B cell (primary cell): ENCODE measurements around the gene TMEM116. TPM values are rescaled to one million over a fixed set of nuclear protein-coding genes. Genes with fewer than 3 reads are reported as not detected.

Experiments
- ATAC-seq: fragments of 200-7000 bp; cut with Tn5 transposase; one replicate; pipeline ENCODE4 v1.10.0; 2021; ENCODE audit warnings: low read depth, mild to moderate bottlenecking, moderate number of reproducible peaks, moderate library complexity
- CTCF ChIA-PET: fragments of 350-600 bp; sonication (Branson Sonifier 250); formaldehyde crosslinking; loops from one replicate; lab custom pipeline; 2021; ENCODE audit warnings: antibody characterized with exemption, inconsistent platforms; lab: Charles Lee
- POLR2A ChIA-PET: fragments of 350-600 bp; sonication (Branson Sonifier 250); formaldehyde crosslinking; loops from one replicate; lab custom pipeline; 2021; ENCODE audit warnings: antibody characterized with exemption; lab: Charles Lee
- DNase-seq: peaks from one replicate; pipeline ENCODE4 v3.0.0; 2013
- H2AFZ ChIP-seq: 2 replicates; pipeline ENCODE4 v1.6.1; 2012; ENCODE audit warnings: mild to moderate bottlenecking, low read depth, low read length; ENCODE audit not compliant: insufficient read depth, poor library complexity, severe bottlenecking
- H3K27ac ChIP-seq, 2 donors: 1 replicate in 1 of 2; 2 replicates in 1 of 2; pipeline ENCODE4 v1.5.1; 2012 to 2013; ENCODE audit warnings: low read length in 2 of 2, mild to moderate bottlenecking in 2 of 2, moderate library complexity in 1 of 2
- H3K27me3 ChIP-seq, 4 experiments: fragments of 200-600 bp in 1 of 4; sonication (generic) in 1 of 4; replicated peaks in 1 of 4; 1 replicate in 2 of 4; 2 replicates in 2 of 4; pipeline versions ENCODE4 v1.6.1 to v1.7.0; 2013 to 2016; ENCODE audit warnings: low read length in 3 of 4, mild to moderate bottlenecking in 2 of 4, mixed read lengths in 1 of 4, moderate library complexity in 1 of 4; ENCODE audit not compliant: insufficient read depth in 4 of 4, control insufficient read depth in 3 of 4; ENCODE audit errors: control extremely low read depth in 1 of 4
- H3K36me3 ChIP-seq, 2 experiments: replicated peaks in 1 of 2; 1 replicate in 1 of 2; 2 replicates in 1 of 2; pipeline versions ENCODE4 v1.6.1 to v1.7.1; 2013; ENCODE audit warnings: low read length in 1 of 2; ENCODE audit not compliant: insufficient read depth in 2 of 2, control insufficient read depth in 1 of 2; ENCODE audit errors: control extremely low read depth in 1 of 2, extremely low read depth in 1 of 2
- H3K4me1 ChIP-seq, 2 donors: fragments of 200-600 bp in 1 of 2; sonication (generic) in 1 of 2; 1 replicate in 1 of 2; 2 replicates in 1 of 2; pipeline versions ENCODE4 v1.5.1 to v1.6.1; 2013 to 2017; ENCODE audit warnings: low read length in 2 of 2; ENCODE audit not compliant: control insufficient read depth in 2 of 2, insufficient read depth in 2 of 2
- H3K4me2 ChIP-seq: replicated peaks from 2 replicates; pipeline ENCODE3; 2012; ENCODE audit warnings: mild to moderate bottlenecking, low read depth, low read length; ENCODE audit not compliant: poor library complexity, severe bottlenecking
- H3K4me3 ChIP-seq, 5 experiments: fragments of 200-600 bp in 1 of 5; sonication (generic) in 1 of 5; 1 replicate in 3 of 5; 2 replicates in 2 of 5; pipeline versions ENCODE4 v1.5.1 to v1.7.0; 2011 to 2016; ENCODE audit warnings: low read length in 4 of 5, mild to moderate bottlenecking in 4 of 5, low read depth in 2 of 5, control low read depth in 1 of 5, moderate library complexity in 1 of 5; ENCODE audit not compliant: insufficient read depth in 1 of 5; ENCODE audit errors: control extremely low read depth in 1 of 5, extremely low read depth in 1 of 5
- H3K79me2 ChIP-seq: fragments of 200-600 bp; sonication (generic); one replicate; pipeline ENCODE4 v1.6.0; 2016; ENCODE audit warnings: low read length; ENCODE audit not compliant: control insufficient read depth, insufficient read depth
- H3K9ac ChIP-seq: fragments of 200-600 bp; sonication (generic); 2 replicates; pipeline ENCODE4 v1.6.1; 2017; ENCODE audit warnings: mild to moderate bottlenecking, low read length, moderate library complexity
- H3K9me3 ChIP-seq, 3 donors: one replicate each; pipeline versions ENCODE4 v1.6.1 to v1.7.1; 2013; ENCODE audit warnings: low read length in 2 of 3; ENCODE audit not compliant: control insufficient read depth in 2 of 3, insufficient read depth in 1 of 3; ENCODE audit errors: control extremely low read depth in 1 of 3
- H4K20me1 ChIP-seq: 2 replicates; pipeline ENCODE4 v1.6.0; 2012; ENCODE audit warnings: mild to moderate bottlenecking, low read length; ENCODE audit not compliant: insufficient read depth, control insufficient read depth, poor library complexity, severe bottlenecking
- H3K27ac Mint-ChIP-seq: one replicate; pipeline ENCODE4 v1.8.0; 2021; ENCODE audit warnings: mixed read lengths
- H3K27me3 Mint-ChIP-seq: one replicate; pipeline ENCODE4 v1.8.0; 2021; ENCODE audit warnings: mixed read lengths
- H3K4me1 Mint-ChIP-seq: one replicate; pipeline ENCODE4 v1.8.0; 2021; ENCODE audit warnings: mixed read lengths
- H3K4me3 Mint-ChIP-seq: one replicate; pipeline ENCODE4 v1.8.0; 2021; ENCODE audit warnings: mixed read lengths
- H3K9me3 Mint-ChIP-seq: one replicate; pipeline ENCODE4 v1.8.0; 2022; ENCODE audit warnings: mixed read lengths; ENCODE audit not compliant: insufficient read depth
- CTCF ChIP-seq: fragments of 200-600 bp; IDR thresholded peaks from one replicate; pipeline ENCODE4 v1.8.0; 2022; ENCODE audit warnings: antibody characterized with exemption, mild to moderate bottlenecking
- EZH2 ChIP-seq: IDR thresholded peaks from 2 replicates; pipeline ENCODE4 v1.6.1; 2012; ENCODE audit warnings: borderline replicate concordance, low read depth, mild to moderate bottlenecking, moderate library complexity, low read length; ENCODE audit not compliant: insufficient read depth, poor library complexity, severe bottlenecking
- WGBS: methylation state at CpG from one replicate; pipeline ENCODE4 v1.1.5; 2013; ENCODE audit warnings: missing lambda C conversion rate; ENCODE audit not compliant: insufficient coverage; 5-methylcytosine and 5-hydroxymethylcytosine counted together
- intact Hi-C: fragments of 100-400 bp; cut with micrococcal nuclease; formaldehyde crosslinking; loops from one replicate; pipeline ENCODE4 v1.10.0; 2022
- polyA plus RNA-seq: library from polyadenylated mRNA; depleted of rRNA; stranded (reverse); fragments of >200 nt; gene quantifications from 2 replicates; pipeline ENCODE4 v1.2.3, GENCODE V29; 2012
- total RNA-seq, 2 donors: library from RNA; stranded (reverse); fragments of 120-200 nt in 1 of 2; gene quantifications; 1 replicate in 1 of 2; 2 replicates in 1 of 2; pipeline versions ENCODE4 v1.2.3 to v1.2.4, GENCODE V29; 2013 to 2022

TMEM116 gene
- total and polyA plus RNA-seq, 2 donors (not counting 1 experiment from before 2014, with no cell fraction given), result 7.9 to 11.7 TPM

GRCh38 chr12:112005419-112006395, 7.3 kb downstream of the TMEM116 start:
- H3K79me2 ChIP-seq, result peaks cover 2% of the 10 kb centered on the region
- peaks cover 23 to 28% of the 10 kb centered on the region in 2 donors for H3K4me1 ChIP-seq
- Mint-ChIP-seq H3K27me3 (no peaks in the 10 kb centered on the region), H3K9me3 (no peaks in the 10 kb centered on the region), H3K4me3 (no peak overlapping the region), H3K27ac (no peak overlapping the region), H3K4me1 (peaks cover 29% of the 10 kb centered on the region)
- H3K9ac ChIP-seq, result no peak overlapping the region
- 97% methylated on average over 3 of the region's 6 CpGs for WGBS
- intact Hi-C loops, result no loop called here
- CTCF ChIA-PET, result interaction anchor here (0.5 kb wide), 1 partner anchor 168 kb away, joined by 3 read pairs; no protein-coding TSS in a partner anchor
- peaks cover 14% of the 10 kb centered on the region for H4K20me1 ChIP-seq
- no peaks in the 10 kb centered on the region for H3K27me3 ChIP-seq
- DNase-seq (no peak), ATAC-seq (no peak)
- no peak overlapping the region for H3K27ac ChIP-seq
- no peak overlapping the region for H3K4me2 ChIP-seq
- H3K36me3 ChIP-seq, result peaks cover 0 to 4% of the 10 kb centered on the region in 2 experiments
- H2AFZ ChIP-seq, result no peak overlapping the region
- H3K9me3 ChIP-seq, result no peaks in the 10 kb centered on the region
- H3K4me3 ChIP-seq, result no peak overlapping the region
- POLR2A ChIA-PET, result no interaction called here
- no peak for TF ChIP-seq EZH2
- TF ChIP-seq CTCF, result no peak

- H3K4me3 ChIP-seq, result no peak overlapping the region
- peaks cover 24 to 32% of the 10 kb centered on the region in 2 donors for H3K4me1 ChIP-seq
- ChIA-PET CTCF (interaction anchor here (0.7 to 2.4 kb wide), 3 partner anchors 10 to 200 kb away, joined by 3 to 9 read pairs (median 3); no protein-coding TSS in a partner anchor), POLR2A (interaction anchor here (0.6 to 0.8 kb wide), 3 partner anchors 9 to 1203 kb away, joined by 3 to 4 read pairs (median 3); partner anchors contain the start of genes ERP29 and TMEM116)
- H3K9ac ChIP-seq, result no peak overlapping the region
- intact Hi-C loops, result no loop called here
- H3K36me3 ChIP-seq, result no peaks in the 10 kb centered on the region
- no peak for ATAC-seq
- Mint-ChIP-seq H3K9me3 (no peaks in the 10 kb centered on the region), H3K27ac (no peak overlapping the region), H3K27me3 (no peaks in the 10 kb centered on the region), H3K4me3 (no peak overlapping the region), H3K4me1 (peaks cover 31% of the 10 kb centered on the region)
- no peak overlapping the region for H2AFZ ChIP-seq
- H3K9me3 ChIP-seq, result no peaks in the 10 kb centered on the region
- no peak overlapping the region for H3K4me2 ChIP-seq
- TF ChIP-seq CTCF (no peak), EZH2 (no peak)
- peaks cover 3% of the 10 kb centered on the region for H3K79me2 ChIP-seq
- H3K27me3 ChIP-seq, result peaks cover 0 to 2% (median 0%) of the 10 kb centered on the region in 4 experiments
- no peak for DNase-seq
- H3K27ac ChIP-seq, result no peak overlapping the region
- H4K20me1 ChIP-seq, result peaks cover 13% of the 10 kb centered on the region
- WGBS, result 90% methylated on average over 1 of the region's 3 CpGs
Measured at GRCh38 chr12:112004041-112004440, 8.9 kb downstream of the TMEM116 start.
